A549 (cell line): ENCODE measurements around the gene DENND2D. TPM values are rescaled to one million over a fixed set of nuclear protein-coding genes. Genes with fewer than 3 reads are reported as not detected.

Experiments
- ATAC-seq, 2 experiments: fragments of 200-7000 bp in 1 of 2; fragments of >200 bp in 1 of 2; cut with Nextera tagmentation in 1 of 2; cut with Tn5 transposase in 1 of 2; 3 replicates each; pipeline versions ENCODE4 v1.8.0 to v1.9.1; 2018 to 2020; ENCODE audit warnings: mild to moderate bottlenecking in 1 of 2, moderate library complexity in 1 of 2
- CTCF ChIA-PET: fragments of 300-600 bp; sonication (Branson Sonifier 250); formaldehyde crosslinking; extraction: SDS; loops from one replicate; lab custom pipeline; 2021; ENCODE audit warnings: antibody characterized with exemption, inconsistent platforms; lab: Yijun Ruan, JAX
- POLR2A ChIA-PET: fragments of 350-600 bp; formaldehyde crosslinking; extraction: SDS; loops from one replicate; lab custom pipeline; 2021; ENCODE audit warnings: antibody characterized with exemption, inconsistent platforms; lab: Yijun Ruan, JAX
- DNase-seq, 2 experiments: peaks; one replicate each; pipeline versions ENCODE4 v3.0.0 to v3.0.0-alpha.2; 2011 to 2016; ENCODE audit warnings: low read depth in 1 of 2, low spot score in 1 of 2
- FAIRE-seq: peaks from 2 replicates; lab custom pipeline; 2011; peaks lifted over from hg19 to GRCh38; lab: Jason Lieb, UNC
- H3K27ac ChIP-seq, 2 experiments: fragments of >200 bp; sonication (Bioruptor Twin); formaldehyde crosslinking; 3 replicates each; pipeline ENCODE4 v1.5.1; 2016 to 2017
- H3K4me1 ChIP-seq: fragments of >200 bp; sonication (Bioruptor Twin); formaldehyde crosslinking; 3 replicates; pipeline ENCODE4 v1.6.1; 2016
- H3K4me2 ChIP-seq: fragments of >200 bp; sonication (Bioruptor Twin); formaldehyde crosslinking; 3 replicates; pipeline ENCODE4 v1.6.1; 2016
- H3K4me3 ChIP-seq: fragments of >200 bp; sonication (Bioruptor Twin); formaldehyde crosslinking; 3 replicates; pipeline ENCODE4 v1.5.1; 2016
- H3K9me3 ChIP-seq: fragments of >200 bp; sonication (Bioruptor Twin); formaldehyde crosslinking; 3 replicates; pipeline ENCODE4 v1.6.1; 2016
- CBX2 ChIP-seq: fragments of 200-600 bp; sonication (generic); IDR thresholded peaks from 2 replicates; pipeline ENCODE4 v1.6.1; 2016; ENCODE audit warnings: low read depth, mild to moderate bottlenecking, borderline replicate concordance
- CBX8 ChIP-seq: fragments of 200-600 bp; sonication (generic); IDR thresholded peaks from 2 replicates; pipeline ENCODE4 v1.6.1; 2016
- CEBPB ChIP-seq, 2 experiments: fragments of >200 bp in 1 of 2; sonication (Bioruptor Twin) in 1 of 2; formaldehyde crosslinking in 1 of 2; IDR thresholded peaks; 2 replicates each; pipeline ENCODE4 v1.6.1; 2012 to 2016
- CTCF ChIP-seq: fragments of >200 bp; sonication (Bioruptor Twin); formaldehyde crosslinking; IDR thresholded peaks from 3 replicates; pipeline ENCODE4 v1.5.1; 2016
- EHMT2 ChIP-seq: fragments of 200-600 bp; sonication (generic); IDR thresholded peaks from 2 replicates; pipeline ENCODE4 v1.6.1; 2016; ENCODE audit warnings: antibody characterized with exemption, low read depth, mild to moderate bottlenecking, moderate library complexity
- EP300 ChIP-seq, 2 experiments: fragments of >200 bp; sonication (Bioruptor Twin); formaldehyde crosslinking; IDR thresholded peaks; 2 replicates in 1 of 2; 3 replicates in 1 of 2; pipeline ENCODE4 v1.6.1; 2016 to 2017
- ESRRA ChIP-seq: fragments of 150-350 bp; IDR thresholded peaks from 2 replicates; pipeline ENCODE4 v1.6.1; 2014; ENCODE audit warnings: mild to moderate bottlenecking, low read length, borderline replicate concordance
- FOSB ChIP-seq: fragments of 250-450 bp; sonication (Bioruptor Pico); IDR thresholded peaks from 2 replicates; pipeline ENCODE4 v1.5.0; 2020; ENCODE audit warnings: mild to moderate bottlenecking, moderate library complexity
- FOSL2 ChIP-seq, 2 experiments: fragments of 450-650 bp in 1 of 2; fragments of >200 bp in 1 of 2; sonication (Bioruptor Twin) in 1 of 2; formaldehyde crosslinking; IDR thresholded peaks; 2 replicates each; pipeline versions ENCODE4 v1.5.0 to v1.6.1; 2016 to 2020; ENCODE audit warnings: mild to moderate bottlenecking in 1 of 2, moderate library complexity in 1 of 2
- HEYL ChIP-seq: fragments of 250-450 bp; sonication (Bioruptor Pico); IDR thresholded peaks from 2 replicates; pipeline ENCODE4 v1.8.0; 2021; ENCODE audit warnings: mild to moderate bottlenecking, moderate library complexity
- JUNB ChIP-seq: fragments of >200 bp; sonication (Bioruptor Twin); formaldehyde crosslinking; IDR thresholded peaks from 2 replicates; pipeline ENCODE4 v1.6.1; 2016
- KDM5A ChIP-seq: fragments of 200-600 bp; sonication (generic); IDR thresholded peaks from 2 replicates; pipeline ENCODE4 v1.6.1; 2016; ENCODE audit warnings: antibody characterized with exemption, mild to moderate bottlenecking
- PBX3 ChIP-seq: IDR thresholded peaks from 2 replicates; pipeline ENCODE4 v1.6.1; 2012
- PHF8 ChIP-seq: fragments of 200-600 bp; sonication (generic); IDR thresholded peaks from 2 replicates; pipeline ENCODE4 v1.6.1; 2016; ENCODE audit warnings: low read depth, mild to moderate bottlenecking, antibody characterized with exemption, moderate library complexity, borderline replicate concordance
- POLR2AphosphoS2 ChIP-seq: conservative IDR thresholded peaks from 2 replicates; pipeline ENCODE4 v1.6.1; 2012; ENCODE audit warnings: low read length, improper control_type of control experiment, inconsistent platforms
- REST ChIP-seq: fragments of 200-600 bp; sonication (generic); IDR thresholded peaks from 2 replicates; pipeline ENCODE4 v1.6.1; 2016; ENCODE audit warnings: antibody characterized with exemption, mild to moderate bottlenecking, moderate library complexity
- SMC3 ChIP-seq: fragments of >200 bp; sonication (Bioruptor Twin); formaldehyde crosslinking; IDR thresholded peaks from 3 replicates; pipeline ENCODE4 v1.6.1; 2018; ENCODE audit warnings: inconsistent platforms
- TFCP2L1 ChIP-seq: fragments of 250-450 bp; sonication (Bioruptor Pico); IDR thresholded peaks from 2 replicates; pipeline ENCODE4 v1.5.0; 2021; ENCODE audit warnings: mild to moderate bottlenecking
- TP53 ChIP-seq: fragments of 250-450 bp; sonication (Bioruptor Pico); IDR thresholded peaks from 2 replicates; pipeline ENCODE4 v1.5.0; 2021; ENCODE audit warnings: mild to moderate bottlenecking, moderate library complexity
- ZFP36 ChIP-seq: fragments of 450-650 bp; IDR thresholded peaks from 2 replicates; pipeline ENCODE4 v1.6.1; 2014; ENCODE audit warnings: borderline replicate concordance; ENCODE audit not compliant: partially characterized antibody
- ZNF302 ChIP-seq: fragments of 250-450 bp; sonication (Bioruptor Pico); IDR thresholded peaks from 2 replicates; pipeline ENCODE4 v1.9.0; 2021; ENCODE audit warnings: inconsistent platforms, mild to moderate bottlenecking, moderate library complexity
- ZSCAN20 ChIP-seq: fragments of 250-450 bp; sonication (Bioruptor Pico); IDR thresholded peaks from 2 replicates; pipeline ENCODE4 v1.8.0; 2022; ENCODE audit warnings: mild to moderate bottlenecking, moderate library complexity
- WGBS: methylation state at CpG from one replicate; pipeline ENCODE4 v1.1.6; 2017; ENCODE audit errors: missing lambda C conversion rate; 5-methylcytosine and 5-hydroxymethylcytosine counted together
- polyA minus RNA-seq: library from RNA; depleted of rRNA, polyadenylated mRNA; stranded (reverse); fragments of >200 nt; gene quantifications from 2 replicates; pipeline ENCODE4 v1.2.3, GENCODE V29; 2011; rRNA and poly(A)+ RNA removed
- polyA plus RNA-seq, 4 experiments: library from polyadenylated mRNA; depleted of rRNA in 3 of 4; stranded (reverse); fragments of >200 nt; fragmentation: RNase III in 1 of 4; extraction: RNeasy Plus Mini Kit Qiagen cat#74134 plus additional on column Dnase treatment in 1 of 4; gene quantifications; 2 replicates in 3 of 4; 3 replicates in 1 of 4; pipeline ENCODE4 v1.2.3, GENCODE V29; 2011 to 2017
- TF ChIP-seq, protein P1 (sequence below): fragments of >200 bp; sonication (Bioruptor Twin); formaldehyde crosslinking; IDR thresholded peaks from 3 replicates; pipeline ENCODE4 v1.6.1; 2016
- TF ChIP-seq, protein P2 (sequence below): fragments of 250-450 bp; sonication (Bioruptor Pico); IDR thresholded peaks from 2 replicates; pipeline ENCODE4 v1.5.0; 2021; ENCODE audit warnings: mild to moderate bottlenecking, moderate library complexity, borderline replicate concordance

The DENND2D gene
- polyA plus RNA-seq (2011; rRNA removed), result 3.4 and 3.6 TPM in 2 replicates
- 0.83 and 0.96 TPM in 2 replicates for polyA plus RNA-seq (2012; cell fraction: cytosol; rRNA removed)
- 0.47 and 0.83 TPM in 2 replicates for polyA plus RNA-seq (2012; cell fraction: nucleus; rRNA removed)
- polyA plus RNA-seq (2017; fragmentation: RNase III; extraction: RNeasy Plus Mini Kit Qiagen cat#74134 plus additional on column Dnase treatment), result 1.3 to 1.7 TPM (median 1.6 TPM) in 3 replicates
- 3.3 and 3.4 TPM in 2 replicates for polyA minus RNA-seq

- Histone ChIP-seq H3K4me1 (no peaks in the 10 kb centered on the region), H3K9me3 (no peaks in the 10 kb centered on the region), H3K4me3 (no peak within 1 kb of the TSS), H3K4me2 (no peak within 1 kb of the TSS), H3K27ac (no peak within 1 kb of the TSS)
- POLR2A ChIA-PET, result no interaction called here
- no peak for ATAC-seq
- no peak for TF ChIP-seq PBX3
- TF ChIP-seq CBX8, result no peak
- TF ChIP-seq ZNF302 (CRISPR knock-in tag), result no peak
- TF ChIP-seq POLR2AphosphoS2, result no peak
- TF ChIP-seq, protein P1, sequence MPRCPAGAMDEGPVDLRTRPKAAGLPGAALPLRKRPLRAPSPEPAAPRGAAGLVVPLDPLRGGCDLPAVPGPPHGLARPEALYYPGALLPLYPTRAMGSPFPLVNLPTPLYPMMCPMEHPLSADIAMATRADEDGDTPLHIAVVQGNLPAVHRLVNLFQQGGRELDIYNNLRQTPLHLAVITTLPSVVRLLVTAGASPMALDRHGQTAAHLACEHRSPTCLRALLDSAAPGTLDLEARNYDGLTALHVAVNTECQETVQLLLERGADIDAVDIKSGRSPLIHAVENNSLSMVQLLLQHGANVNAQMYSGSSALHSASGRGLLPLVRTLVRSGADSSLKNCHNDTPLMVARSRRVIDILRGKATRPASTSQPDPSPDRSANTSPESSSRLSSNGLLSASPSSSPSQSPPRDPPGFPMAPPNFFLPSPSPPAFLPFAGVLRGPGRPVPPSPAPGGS, result no peak
- no peak for TF ChIP-seq ESRRA
- TF ChIP-seq PHF8, result no peak
- no peak for TF ChIP-seq KDM5A
- no peak for TF ChIP-seq CEBPB (IDR thresholded peaks at IDR 0.05)
- no peak for TF ChIP-seq FOSB (CRISPR knock-in tag)
- no peak for TF ChIP-seq CTCF
- TF ChIP-seq, protein P2, sequence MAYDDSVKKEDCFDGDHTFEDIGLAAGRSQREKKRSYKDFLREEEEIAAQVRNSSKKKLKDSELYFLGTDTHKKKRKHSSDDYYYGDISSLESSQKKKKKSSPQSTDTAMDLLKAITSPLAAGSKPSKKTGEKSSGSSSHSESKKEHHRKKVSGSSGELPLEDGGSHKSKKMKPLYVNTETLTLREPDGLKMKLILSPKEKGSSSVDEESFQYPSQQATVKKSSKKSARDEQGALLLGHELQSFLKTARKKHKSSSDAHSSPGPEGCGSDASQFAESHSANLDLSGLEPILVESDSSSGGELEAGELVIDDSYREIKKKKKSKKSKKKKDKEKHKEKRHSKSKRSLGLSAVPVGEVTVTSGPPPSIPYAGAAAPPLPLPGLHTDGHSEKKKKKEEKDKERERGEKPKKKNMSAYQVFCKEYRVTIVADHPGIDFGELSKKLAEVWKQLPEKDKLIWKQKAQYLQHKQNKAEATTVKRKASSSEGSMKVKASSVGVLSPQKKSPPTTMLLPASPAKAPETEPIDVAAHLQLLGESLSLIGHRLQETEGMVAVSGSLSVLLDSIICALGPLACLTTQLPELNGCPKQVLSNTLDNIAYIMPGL, result no peak
- TF ChIP-seq JUNB, result no peak
- TF ChIP-seq TP53 (CRISPR knock-in tag), result no peak
- no peak for TF ChIP-seq EHMT2
- no peak for TF ChIP-seq FOSL2 (IDR thresholded peaks at IDR 0.05)
- no peak for TF ChIP-seq FOSL2 (CRISPR knock-in tag; IDR thresholded peaks at IDR 0.05)
- TF ChIP-seq TFCP2L1 (CRISPR knock-in tag), result no peak
- no peak for DNase-seq
- CTCF ChIA-PET, result no interaction called here
- WGBS, result 88% methylated on average over 14 of the region's 17 CpGs
- no peak for FAIRE-seq
Observed at GRCh38 chr1:111199881-111200801, at the start of gene DENND2D. Gene DENND2D, minus strand, starts transcription at chr1:111200646. Its CDS starts 187 bp downstream, at chr1:111200459.

DNA sequence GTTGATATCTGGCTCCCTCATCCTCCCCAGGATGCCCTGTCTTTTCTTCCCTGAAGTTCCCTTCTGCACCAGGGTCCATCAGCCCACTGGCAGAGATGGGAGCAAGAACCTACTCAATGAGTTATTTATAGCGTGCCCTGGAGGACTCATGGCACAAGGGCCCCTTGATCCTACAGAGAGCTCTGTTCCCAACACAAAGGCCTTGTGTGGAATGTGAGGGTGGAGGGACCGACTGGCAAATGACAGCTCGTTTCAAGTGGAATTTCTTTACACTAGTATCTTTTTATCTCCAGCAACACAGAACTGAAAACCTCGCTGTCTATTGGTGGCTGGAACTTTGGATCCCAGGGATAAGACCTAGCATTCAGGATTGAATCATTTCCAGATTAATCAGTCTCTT, 49.5 kb upstream of the DENND2D start:
- ATAC-seq, result no peak
- DNase-seq, result no peak
- Histone ChIP-seq H3K27ac (no peak overlapping the region), H3K9me3 (no peaks in the 10 kb centered on the region), H3K4me3 (no peak overlapping the region), H3K4me1 (no peaks in the 10 kb centered on the region), H3K4me2 (no peak overlapping the region)
- 27% methylated on average over 4 of the region's 4 CpGs for WGBS
- ChIA-PET CTCF (interaction anchor here (1.2 kb wide), 1 partner anchor 27 kb away, joined by 5 read pairs; no protein-coding TSS in a partner anchor), POLR2A (no interaction called here)
- no peak for FAIRE-seq
- no peak for TF ChIP-seq ESRRA
- TF ChIP-seq ZFP36, result no peak
- no peak for TF ChIP-seq HEYL (CRISPR knock-in tag)
- TF ChIP-seq JUNB, result no peak
- no peak for TF ChIP-seq KDM5A
- no peak for TF ChIP-seq FOSB (CRISPR knock-in tag)
- TF ChIP-seq ZSCAN20 (CRISPR knock-in tag), result no peak
- no peak for TF ChIP-seq REST
- TF ChIP-seq EP300 (IDR thresholded peaks at IDR 0.05), result no peak
- TF ChIP-seq SMC3, result no peak
- TF ChIP-seq CBX8, result no peak
- no peak for TF ChIP-seq CBX2
- TF ChIP-seq TP53 (CRISPR knock-in tag), result no peak
